ENCODE results near the gene DBF4.

GRCh38 chr7:87852306-87852705, 24.0 kb upstream of the DBF4 start:
- no peak for TF ChIP-seq CTCF (IDR thresholded peaks at IDR 0.05)
- TF ChIP-seq POLR2AphosphoS5 (IDR thresholded peaks at IDR 0.05; ENCODE audit: insufficient read depth in 1 of 2, low read depth in 1 of 2): no peak
- no peak for TF ChIP-seq POLR2A (IDR thresholded peaks at IDR 0.05)
